Hematopoietic multipotent progenitor cell treated with erythropoietin and hydrocortisone succinate and interleukin-3 and kit ligand, for 17 days (in vitro differentiated cells): ENCODE measurements around the gene GSE1.

Experiments used
- DNase-seq: peaks from one replicate; pipeline ENCODE4 v3.0.0-alpha.2; 2015; ENCODE audit warnings: low spot score

Gene GSE1

GRCh38 chr16:85634747-85635544 is 21.8 kb downstream of the GSE1 start:
- no peak for DNase-seq

GRCh38 chr16:85635545-85636140 is 22.5 kb downstream of the GSE1 start:
- no peak for DNase-seq

- no peak for DNase-seq
These were observed 23.2 kb downstream of the GSE1 start for GRCh38 chr16:85636234-85636812.

- no peak for DNase-seq
These were observed 24.1 kb downstream of the GSE1 start for GRCh38 chr16:85637061-85637807.

- no peak for DNase-seq
These were observed 24.9 kb downstream of the GSE1 start for GRCh38 chr16:85637808-85638647.

- no peak for DNase-seq
These were observed 25.7 kb downstream of the GSE1 start for GRCh38 chr16:85638695-85639409.

GRCh38 chr16:85639529-85640253 is 26.6 kb downstream of the GSE1 start:
- no peak for DNase-seq

- no peak for DNase-seq
These were observed 27.1 kb downstream of the GSE1 start for GRCh38 chr16:85640254-85640558.

GRCh38 chr16:85640585-85640984 is 27.5 kb downstream of the GSE1 start:
- no peak for DNase-seq

- DNase-seq: no peak
These were observed 28.2 kb downstream of the GSE1 start for GRCh38 chr16:85641305-85641704.

GRCh38 chr16:85641776-85642176 is 28.7 kb downstream of the GSE1 start:
- DNase-seq: no peak

GRCh38 chr16:85642762-85643358 is 29.7 kb downstream of the GSE1 start:
- DNase-seq: no peak

- no peak for DNase-seq
These were observed 30.5 kb downstream of the GSE1 start for GRCh38 chr16:85643631-85644030.

- DNase-seq: no peak
These were observed 31.1 kb downstream of the GSE1 start for GRCh38 chr16:85644093-85644712.

- DNase-seq: no peak
These were observed 32.0 kb downstream of the GSE1 start for GRCh38 chr16:85645021-85645589.

- DNase-seq: no peak
These were observed 33.3 kb downstream of the GSE1 start for GRCh38 chr16:85646358-85646907.

- DNase-seq: no peak
These were observed 33.9 kb downstream of the GSE1 start for GRCh38 chr16:85646976-85647375.

- DNase-seq: no peak
These were observed 35.1 kb downstream of the GSE1 start for GRCh38 chr16:85648070-85648714.

GRCh38 chr16:85648805-85649204 is 35.7 kb downstream of the GSE1 start:
- no peak for DNase-seq
